SK-N-SH (cell line): Measurements from ENCODE around the gene GDPD2. TPM values are rescaled to one million over a fixed set of nuclear protein-coding genes. Genes with fewer than 3 reads are reported as not detected.

Experiments used
- CTCF ChIA-PET: fragments of 300-600, 350-600 bp; formaldehyde crosslinking; extraction: SDS; loops from one replicate; lab custom pipeline; 2021; lab: Yijun Ruan, JAX
- POLR2A ChIA-PET: fragments of 350-600 bp; sonication (Branson Sonifier 250); formaldehyde crosslinking; extraction: SDS; loops from one replicate; lab custom pipeline; 2020; ENCODE audit warnings: antibody characterized with exemption, inconsistent platforms; lab: Yijun Ruan, JAX
- DNase-seq: peaks from one replicate; pipeline ENCODE4 v3.0.0; 2012
- H2AFZ ChIP-seq: fragments of 200-600 bp; sonication (generic); 2 replicates; pipeline ENCODE4 v1.8.1; 2016; ENCODE audit warnings: antibody characterized with exemption, mild to moderate bottlenecking, low read depth
- H3F3A ChIP-seq: fragments of 200-600 bp; sonication (generic); replicated peaks from 2 replicates; pipeline ENCODE3; 2016; ENCODE audit warnings: antibody characterized with exemption, mild to moderate bottlenecking; ENCODE audit not compliant: insufficient read depth
- H3K27ac ChIP-seq, 2 experiments: fragments of 200-500 bp in 1 of 2; fragments of 200-600 bp in 1 of 2; sonication (Bioruptor generic) in 1 of 2; sonication (generic), shearing (Covaris generic) in 1 of 2; 2 replicates each; pipeline versions ENCODE4 v1.5.1 to v1.6.1; 2014 to 2016; ENCODE audit warnings: low read depth in 2 of 2, inconsistent platforms in 1 of 2, low read length in 1 of 2, mild to moderate bottlenecking in 1 of 2, mixed read lengths in 1 of 2
- H3K27me3 ChIP-seq: fragments of 200-600 bp; sonication (generic), shearing (Covaris generic); 2 replicates; pipeline ENCODE4 v1.6.1; 2016; ENCODE audit warnings: mixed run types; ENCODE audit not compliant: insufficient read depth
- H3K36me3 ChIP-seq, 2 experiments: fragments of 200-500 bp in 1 of 2; fragments of 200-600 bp in 1 of 2; sonication (Bioruptor generic) in 1 of 2; sonication (generic) in 1 of 2; replicated peaks in 1 of 2; 2 replicates each; pipeline versions ENCODE3 to v1.5.1; 2014 to 2016; ENCODE audit warnings: low read length in 1 of 2, mild to moderate bottlenecking in 1 of 2; ENCODE audit not compliant: insufficient read depth in 2 of 2, control insufficient read depth in 1 of 2
- H3K4me1 ChIP-seq, 2 experiments: fragments of 200-500 bp in 1 of 2; fragments of 200-600 bp in 1 of 2; sonication (Bioruptor generic) in 1 of 2; sonication (generic), shearing (Covaris generic) in 1 of 2; 2 replicates each; pipeline versions ENCODE4 v1.5.1 to v1.6.1; 2014 to 2016; ENCODE audit warnings: low read depth in 1 of 2, low read length in 1 of 2, mixed run types in 1 of 2; ENCODE audit not compliant: insufficient read depth in 2 of 2, control insufficient read depth in 1 of 2
- H3K4me2 ChIP-seq: fragments of 200-600 bp; sonication (generic), shearing (Covaris generic); 2 replicates; pipeline ENCODE4 v1.6.1; 2017; ENCODE audit warnings: mixed run types
- H3K4me3 ChIP-seq, 2 experiments: fragments of 200-500 bp in 1 of 2; fragments of 200-600 bp in 1 of 2; sonication (Bioruptor generic) in 1 of 2; sonication (generic), shearing (Covaris generic) in 1 of 2; 2 replicates each; pipeline versions ENCODE4 v1.5.1 to v1.8.1; 2014 to 2016; ENCODE audit warnings: low read depth in 2 of 2, inconsistent platforms in 1 of 2, low read length in 1 of 2, mild to moderate bottlenecking in 1 of 2, mixed read lengths in 1 of 2, moderate library complexity in 1 of 2
- H3K79me2 ChIP-seq: fragments of 200-600 bp; sonication (generic); 2 replicates; pipeline ENCODE4 v1.8.1; 2017; ENCODE audit warnings: mild to moderate bottlenecking; ENCODE audit not compliant: insufficient read depth
- H3K9ac ChIP-seq: fragments of 200-600 bp; sonication (generic); 2 replicates; pipeline ENCODE4 v1.6.1; 2017; ENCODE audit warnings: mixed run types
- H3K9me2 ChIP-seq: fragments of 200-600 bp; sonication (generic); 2 replicates; pipeline ENCODE4 v1.6.1; 2017; ENCODE audit warnings: mixed run types
- H3K9me3 ChIP-seq: fragments of 200-600 bp; sonication (generic); 2 replicates; pipeline ENCODE4 v1.6.1; 2017; ENCODE audit warnings: mixed run types, mild to moderate bottlenecking, moderate library complexity
- H4K20me1 ChIP-seq: fragments of 200-600 bp; sonication (generic); 2 replicates; pipeline ENCODE4 v1.6.1; 2017; ENCODE audit warnings: mild to moderate bottlenecking, mixed run types; ENCODE audit not compliant: insufficient read depth
- CHD2 ChIP-seq: fragments of 150-350 bp; IDR thresholded peaks from 2 replicates; pipeline ENCODE4 v1.6.1; 2018; ENCODE audit warnings: low read length; ENCODE audit not compliant: partially characterized antibody
- EP300 ChIP-seq, 2 experiments: IDR thresholded peaks; 2 replicates each; pipeline versions ENCODE4 v1.4.0 to v1.6.1; 2012; ENCODE audit warnings: borderline replicate concordance in 1 of 2, low read depth in 1 of 2, low read length in 1 of 2
- EZH2phosphoT487 ChIP-seq: fragments of 200-600 bp; sonication (generic); IDR thresholded peaks from 2 replicates; pipeline ENCODE4 v1.6.1; 2017; ENCODE audit warnings: low read depth, mixed run types, mild to moderate bottlenecking, antibody characterized with exemption, moderate library complexity, borderline replicate concordance
- GATA2 ChIP-seq: sonication (generic); formaldehyde crosslinking; IDR thresholded peaks from 2 replicates; pipeline ENCODE4 v1.5.0; 2020; ENCODE audit warnings: mild to moderate bottlenecking, missing genetic modification reagents
- MEF2A ChIP-seq: IDR thresholded peaks from 2 replicates; pipeline ENCODE4 v1.4.0; 2012; ENCODE audit warnings: low read depth, borderline replicate concordance
- NFIC ChIP-seq: IDR thresholded peaks from 2 replicates; pipeline ENCODE4 v1.4.0; 2012; ENCODE audit warnings: borderline replicate concordance
- RAD21 ChIP-seq: IDR thresholded peaks from 2 replicates; pipeline ENCODE4 v1.6.1; 2012; ENCODE audit warnings: mild to moderate bottlenecking, low read length
- REST ChIP-seq: IDR thresholded peaks from 2 replicates; pipeline ENCODE4 v1.6.1; 2012; ENCODE audit warnings: mild to moderate bottlenecking, low read depth, low read length, moderate library complexity
- RFX5 ChIP-seq: IDR thresholded peaks from 2 replicates; pipeline ENCODE4 v1.6.1; 2012; ENCODE audit warnings: mild to moderate bottlenecking, improper control_type of control experiment, low read length
- TCF12 ChIP-seq: IDR thresholded peaks from 2 replicates; pipeline ENCODE4 v1.4.0; 2012
- TEAD4 ChIP-seq: IDR thresholded peaks from 2 replicates; pipeline ENCODE4 v1.4.0; 2012; ENCODE audit warnings: mild to moderate bottlenecking, borderline replicate concordance; ENCODE audit not compliant: insufficient read depth
- YY1 ChIP-seq: IDR thresholded peaks from 2 replicates; pipeline ENCODE4 v1.4.0; 2012; ENCODE audit warnings: low read depth, mild to moderate bottlenecking
- polyA plus RNA-seq, 3 experiments: library from polyadenylated mRNA; depleted of rRNA; stranded (reverse); fragments of >200 nt; gene quantifications; 2 replicates each; pipeline ENCODE4 v1.2.3, GENCODE V29; 2012
- TF ChIP-seq, protein P1 (sequence below): fragments of 150-350 bp; IDR thresholded peaks from 2 replicates; pipeline ENCODE4 v1.6.1; 2016; ENCODE audit warnings: mild to moderate bottlenecking, low read depth, low read length
- TF ChIP-seq, protein P2 (sequence below): IDR thresholded peaks from 2 replicates; pipeline ENCODE4 v1.4.0; 2012; ENCODE audit warnings: low read depth, borderline replicate concordance

The GDPD2 gene
- polyA plus RNA-seq, 1 of the 3 experiments (the other 2 are of a cell fraction): 0.08 TPM

GRCh38 chrX:70461026-70461425 is 37.9 kb downstream of the GDPD2 start (continued):
- TF ChIP-seq GATA2 (CRISPR knock-in tag) (no peak), MEF2A (no peak), TEAD4 (no peak), EP300 (IDR thresholded peaks at IDR 0.05; ENCODE audit: borderline replicate concordance in 1 of 2, low read depth in 1 of 2, low read length in 1 of 2) (no peak), RFX5 (no peak), NFIC (no peak)
- TF ChIP-seq, protein P1, sequence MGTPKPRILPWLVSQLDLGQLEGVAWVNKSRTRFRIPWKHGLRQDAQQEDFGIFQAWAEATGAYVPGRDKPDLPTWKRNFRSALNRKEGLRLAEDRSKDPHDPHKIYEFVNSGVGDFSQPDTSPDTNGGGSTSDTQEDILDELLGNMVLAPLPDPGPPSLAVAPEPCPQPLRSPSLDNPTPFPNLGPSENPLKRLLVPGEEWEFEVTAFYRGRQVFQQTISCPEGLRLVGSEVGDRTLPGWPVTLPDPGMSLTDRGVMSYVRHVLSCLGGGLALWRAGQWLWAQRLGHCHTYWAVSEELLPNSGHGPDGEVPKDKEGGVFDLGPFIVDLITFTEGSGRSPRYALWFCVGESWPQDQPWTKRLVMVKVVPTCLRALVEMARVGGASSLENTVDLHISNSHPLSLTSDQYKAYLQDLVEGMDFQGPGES: no peak
- TF ChIP-seq, protein P2, sequence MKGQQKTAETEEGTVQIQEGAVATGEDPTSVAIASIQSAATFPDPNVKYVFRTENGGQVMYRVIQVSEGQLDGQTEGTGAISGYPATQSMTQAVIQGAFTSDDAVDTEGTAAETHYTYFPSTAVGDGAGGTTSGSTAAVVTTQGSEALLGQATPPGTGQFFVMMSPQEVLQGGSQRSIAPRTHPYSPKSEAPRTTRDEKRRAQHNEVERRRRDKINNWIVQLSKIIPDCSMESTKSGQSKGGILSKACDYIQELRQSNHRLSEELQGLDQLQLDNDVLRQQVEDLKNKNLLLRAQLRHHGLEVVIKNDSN: no peak
- TF ChIP-seq, all 33 proteins: peak for 0

DNA sequence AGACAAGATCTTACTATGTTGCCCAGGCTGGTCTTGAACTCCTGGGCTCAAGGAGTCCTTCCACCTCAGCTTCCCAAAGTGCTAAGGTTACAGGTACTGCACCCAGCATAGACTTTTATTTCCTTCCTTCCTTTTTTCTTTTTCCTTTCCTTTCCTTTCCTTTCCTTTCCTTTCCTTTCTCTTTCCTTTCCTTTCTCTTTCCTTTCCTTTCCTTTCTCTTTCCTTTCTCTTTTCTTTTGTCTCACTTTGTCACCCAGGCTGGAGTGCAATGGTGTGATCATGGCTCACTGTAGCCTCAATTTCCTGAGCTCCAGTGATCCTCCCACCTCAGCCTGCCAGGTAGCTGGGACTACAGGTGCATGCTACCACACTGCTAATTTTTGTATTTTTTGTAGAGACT is 40.9 kb downstream of the GDPD2 start:
- Histone ChIP-seq H3K9me2 (no peaks in the 10 kb centered on the region), H3K4me1 (no peaks in the 10 kb centered on the region), H3K9ac (no peak overlapping the region), H3K27me3 (no peaks in the 10 kb centered on the region), H3K9me3 (no peaks in the 10 kb centered on the region), H3K4me3 (no peak overlapping the region), H3K4me2 (no peak overlapping the region), H2AFZ (no peak overlapping the region), H4K20me1 (no peaks in the 10 kb centered on the region), H3K36me3 (no peaks in the 10 kb centered on the region), H3K79me2 (peaks cover 18% of the 10 kb centered on the region), H3K27ac (no peak overlapping the region), H3F3A (no peaks in the 10 kb centered on the region)
- no peak for DNase-seq
- ChIA-PET CTCF (interaction anchor here (0.8 kb wide), 1 partner anchor 9 kb away, joined by 3 read pairs; no protein-coding TSS in a partner anchor), POLR2A (no interaction called here)
- TF ChIP-seq, protein P2: no peak
- no peak for TF ChIP-seq YY1
- TF ChIP-seq EZH2phosphoT487: no peak
- no peak for TF ChIP-seq RFX5
- TF ChIP-seq TEAD4: no peak
- TF ChIP-seq MEF2A: no peak
- no peak for TF ChIP-seq CHD2
- no peak for TF ChIP-seq TCF12
- no peak for TF ChIP-seq RAD21
- TF ChIP-seq REST: no peak
- no peak for TF ChIP-seq NFIC
